Uterus (tissue), 4 donors: ENCODE results near the gene ENOSF1. TPM values are rescaled to one million over a fixed set of nuclear protein-coding genes. Genes with fewer than 3 reads are reported as not detected.

Experiments
- DNase-seq, 2 donors: peaks; one replicate each; pipeline ENCODE4 v3.0.0-alpha.2; 2019 to 2020
- H3K27ac ChIP-seq, 2 donors: fragments of 200-600 bp; sonication (generic); 1 replicate in 1 of 2; 2 replicates in 1 of 2; pipeline ENCODE4 v1.5.1; 2016 to 2018
- H3K27me3 ChIP-seq, 2 donors: fragments of 200-600 bp; sonication (generic); one replicate each; pipeline ENCODE4 v1.5.1; 2018 to 2019; ENCODE audit warnings: control low read depth in 1 of 2
- H3K36me3 ChIP-seq, 2 donors: fragments of 200-600 bp; sonication (generic); one replicate each; pipeline ENCODE4 v1.5.1; 2019; ENCODE audit warnings: control low read depth in 1 of 2
- H3K4me1 ChIP-seq, 2 donors: fragments of 200-600 bp; sonication (generic); one replicate each; pipeline ENCODE4 v1.5.1; 2018 to 2019; ENCODE audit warnings: control low read depth in 1 of 2
- H3K4me3 ChIP-seq, 2 donors: fragments of 200-600 bp; sonication (generic); 1 replicate in 1 of 2; 2 replicates in 1 of 2; pipeline ENCODE4 v1.5.1; 2018 to 2019; ENCODE audit warnings: mild to moderate bottlenecking in 1 of 2
- H3K9me3 ChIP-seq, 2 donors: fragments of 200-600 bp; sonication (generic); one replicate each; pipeline ENCODE4 v1.5.1; 2019; ENCODE audit warnings: control low read depth in 1 of 2
- CTCF ChIP-seq, 4 experiments: fragments of 200-600 bp in 2 of 4; fragments of 450-650 bp in 2 of 4; sonication (generic) in 2 of 4; IDR thresholded peaks; one replicate each; pipeline ENCODE4 v1.5.1; 2016 to 2019; ENCODE audit warnings: antibody characterized with exemption in 4 of 4, mild to moderate bottlenecking in 2 of 4, moderate library complexity in 1 of 4
- POLR2A ChIP-seq, 2 donors: fragments of 450-650 bp; IDR thresholded peaks; one replicate each; pipeline ENCODE4 v1.6.1; 2016; ENCODE audit warnings: antibody characterized with exemption in 2 of 2, mild to moderate bottlenecking in 1 of 2, moderate library complexity in 1 of 2
- intact Hi-C: fragments of 100-400 bp; cut with DNase I; formaldehyde crosslinking; loops from one replicate; pipeline ENCODE4 v1.15.1; 2023; ENCODE audit warnings: low total_unique reads
- total RNA-seq, 4 donors: library from RNA; depleted of rRNA in 3 of 4; stranded (reverse); fragments of >200 nt in 3 of 4; gene quantifications; one replicate each; pipeline versions ENCODE4 v1.1.0 to v1.2.4, GENCODE V29; 2014 to 2023
- donor health status: DM: yes; HTN: yes; CAD: no.

The ENOSF1 gene
- total RNA-seq, 4 donors from 2014 or later: 12.0 to 110 (median 38.5) TPM

- no peaks in the 10 kb centered on the region for H3K9me3 ChIP-seq
- H3K27me3 ChIP-seq: no peaks in the 10 kb centered on the region
- H3K4me3 ChIP-seq: no peak overlapping the region
- no peaks in the 10 kb centered on the region for H3K36me3 ChIP-seq
- TF ChIP-seq POLR2A (IDR thresholded peaks at IDR 0.05): no peak
- TF ChIP-seq CTCF (IDR thresholded peaks at IDR 0.05): no peak
- no peak for DNase-seq
- intact Hi-C loops: no loop called here
- no peak overlapping the region for H3K27ac ChIP-seq
- no peaks in the 10 kb centered on the region for H3K4me1 ChIP-seq
These were observed 34.5 kb downstream of the ENOSF1 start for GRCh38 chr18:677951-678381.

DNA sequence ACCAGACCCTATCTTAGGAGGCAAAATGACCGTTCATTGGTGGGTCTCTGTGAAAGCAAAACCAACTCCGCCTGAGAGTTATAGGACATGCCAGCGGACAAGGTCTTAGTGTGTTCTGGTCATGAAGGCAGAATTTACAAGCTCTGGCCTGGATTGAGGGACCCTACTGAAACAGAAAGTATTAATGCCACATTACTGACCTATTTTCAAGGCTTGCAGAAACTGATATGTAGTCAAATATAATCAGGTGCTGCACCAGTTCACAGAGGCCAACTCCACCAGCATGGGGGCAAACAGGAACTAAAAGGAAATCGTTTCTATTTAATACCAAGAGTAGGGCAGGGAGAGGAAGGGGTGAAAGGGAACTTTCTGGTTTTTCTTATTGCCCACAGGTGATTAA is 35.3 kb downstream of the ENOSF1 start:
- no peak for DNase-seq
- no peak for TF ChIP-seq POLR2A (IDR thresholded peaks at IDR 0.05)
- TF ChIP-seq CTCF (IDR thresholded peaks at IDR 0.05): no peak
- no peak overlapping the region for H3K4me3 ChIP-seq
- H3K27ac ChIP-seq: no peak overlapping the region
- H3K36me3 ChIP-seq: no peaks in the 10 kb centered on the region
- H3K27me3 ChIP-seq: no peaks in the 10 kb centered on the region
- intact Hi-C loops: no loop called here
- no peaks in the 10 kb centered on the region for H3K9me3 ChIP-seq
- no peaks in the 10 kb centered on the region for H3K4me1 ChIP-seq

GRCh38 chr18:676736-677135 is 35.7 kb downstream of the ENOSF1 start:
- Histone ChIP-seq H3K4me3 (no peak overlapping the region), H3K27ac (no peak overlapping the region), H3K27me3 (no peaks in the 10 kb centered on the region), H3K9me3 (no peaks in the 10 kb centered on the region), H3K4me1 (no peaks in the 10 kb centered on the region), H3K36me3 (no peaks in the 10 kb centered on the region)
- DNase-seq: no peak
- intact Hi-C loops: no loop called here
- no peak for TF ChIP-seq CTCF (IDR thresholded peaks at IDR 0.05)
- no peak for TF ChIP-seq POLR2A (IDR thresholded peaks at IDR 0.05)

GRCh38 chr18:676069-676468 is 36.4 kb downstream of the ENOSF1 start:
- H3K4me3 ChIP-seq: no peak overlapping the region
- no peaks in the 10 kb centered on the region for H3K27me3 ChIP-seq
- H3K9me3 ChIP-seq: no peaks in the 10 kb centered on the region
- no peak overlapping the region for H3K27ac ChIP-seq
- TF ChIP-seq CTCF (IDR thresholded peaks at IDR 0.05) (no peak), POLR2A (IDR thresholded peaks at IDR 0.05) (no peak)
- DNase-seq: no peak
- no peaks in the 10 kb centered on the region for H3K4me1 ChIP-seq
- intact Hi-C loops: no loop called here
- no peaks in the 10 kb centered on the region for H3K36me3 ChIP-seq

DNA sequence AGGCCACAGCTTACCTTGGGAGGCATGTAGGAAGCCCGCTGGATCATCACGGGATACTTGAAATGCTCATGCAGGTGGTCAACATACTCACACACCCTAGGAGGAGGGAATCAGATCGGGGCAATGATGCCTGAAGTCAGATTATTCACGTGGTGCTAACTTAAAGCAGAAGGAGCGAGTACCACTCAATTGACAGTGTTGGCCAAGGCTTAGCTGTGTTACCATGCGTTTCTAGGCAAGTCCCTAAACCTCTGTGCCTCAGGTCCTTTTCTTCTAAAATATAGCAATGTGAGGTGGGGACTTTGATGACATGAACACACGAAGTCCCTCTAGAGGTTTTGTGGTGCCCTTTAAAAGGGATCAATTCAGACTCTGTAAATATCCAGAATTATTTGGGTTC is 37.1 kb downstream of the ENOSF1 start:
- DNase-seq: no peak
- Histone ChIP-seq H3K4me1 (no peaks in the 10 kb centered on the region), H3K4me3 (no peak overlapping the region), H3K36me3 (no peaks in the 10 kb centered on the region), H3K27ac (peak overlapping the region in 1 of 2 donors; percentile 48), H3K9me3 (no peaks in the 10 kb centered on the region), H3K27me3 (no peaks in the 10 kb centered on the region)
- no peak for TF ChIP-seq POLR2A (IDR thresholded peaks at IDR 0.05)
- no peak for TF ChIP-seq CTCF (IDR thresholded peaks at IDR 0.05)
- intact Hi-C loops: no loop called here
